ENCODE results near the gene AGO4.

DNA sequence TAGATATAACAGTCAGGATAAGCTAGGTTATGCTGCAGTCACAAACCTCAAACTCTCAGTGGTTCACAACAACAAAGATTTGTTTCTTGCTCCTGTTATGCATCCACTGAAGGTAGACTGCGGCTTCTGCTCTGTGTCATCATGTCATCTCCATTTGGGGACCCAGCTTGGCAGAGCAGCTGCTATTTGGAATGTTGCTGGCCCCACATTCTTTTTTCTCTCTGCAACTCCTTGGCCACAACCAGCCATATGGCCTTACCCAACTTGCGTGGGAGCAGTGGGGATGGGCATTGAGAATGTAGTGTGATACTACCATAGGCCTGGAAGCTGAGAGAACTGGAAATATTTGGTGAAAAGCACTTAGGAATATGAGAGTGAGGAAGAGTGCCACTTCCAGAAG, 26.4 kb downstream of the AGO4 start:
- TF ChIP-seq, protein P1, sequence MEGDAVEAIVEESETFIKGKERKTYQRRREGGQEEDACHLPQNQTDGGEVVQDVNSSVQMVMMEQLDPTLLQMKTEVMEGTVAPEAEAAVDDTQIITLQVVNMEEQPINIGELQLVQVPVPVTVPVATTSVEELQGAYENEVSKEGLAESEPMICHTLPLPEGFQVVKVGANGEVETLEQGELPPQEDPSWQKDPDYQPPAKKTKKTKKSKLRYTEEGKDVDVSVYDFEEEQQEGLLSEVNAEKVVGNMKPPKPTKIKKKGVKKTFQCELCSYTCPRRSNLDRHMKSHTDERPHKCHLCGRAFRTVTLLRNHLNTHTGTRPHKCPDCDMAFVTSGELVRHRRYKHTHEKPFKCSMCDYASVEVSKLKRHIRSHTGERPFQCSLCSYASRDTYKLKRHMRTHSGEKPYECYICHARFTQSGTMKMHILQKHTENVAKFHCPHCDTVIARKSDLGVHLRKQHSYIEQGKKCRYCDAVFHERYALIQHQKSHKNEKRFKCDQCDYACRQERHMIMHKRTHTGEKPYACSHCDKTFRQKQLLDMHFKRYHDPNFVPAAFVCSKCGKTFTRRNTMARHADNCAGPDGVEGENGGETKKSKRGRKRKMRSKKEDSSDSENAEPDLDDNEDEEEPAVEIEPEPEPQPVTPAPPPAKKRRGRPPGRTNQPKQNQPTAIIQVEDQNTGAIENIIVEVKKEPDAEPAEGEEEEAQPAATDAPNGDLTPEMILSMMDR (IDR thresholded peaks at IDR 0.05) = no peak
- TF ChIP-seq RAD21 (conservative IDR thresholded peaks at IDR 0.05 in 1 of 2, IDR thresholded peaks at IDR 0.05 in 1 of 2) (no peak), POLR2A (IDR thresholded peaks at IDR 0.05; ENCODE audit: low read length) (no peak), PHF8 (IDR thresholded peaks at IDR 0.05; ENCODE audit: borderline replicate concordance, low read depth) (no peak), EP300 (IDR thresholded peaks at IDR 0.05) (no peak)
- TF ChIP-seq, protein P2, sequence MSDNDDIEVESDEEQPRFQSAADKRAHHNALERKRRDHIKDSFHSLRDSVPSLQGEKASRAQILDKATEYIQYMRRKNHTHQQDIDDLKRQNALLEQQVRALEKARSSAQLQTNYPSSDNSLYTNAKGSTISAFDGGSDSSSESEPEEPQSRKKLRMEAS (IDR thresholded peaks at IDR 0.05) = no peak
- TF ChIP-seq, protein P3, sequence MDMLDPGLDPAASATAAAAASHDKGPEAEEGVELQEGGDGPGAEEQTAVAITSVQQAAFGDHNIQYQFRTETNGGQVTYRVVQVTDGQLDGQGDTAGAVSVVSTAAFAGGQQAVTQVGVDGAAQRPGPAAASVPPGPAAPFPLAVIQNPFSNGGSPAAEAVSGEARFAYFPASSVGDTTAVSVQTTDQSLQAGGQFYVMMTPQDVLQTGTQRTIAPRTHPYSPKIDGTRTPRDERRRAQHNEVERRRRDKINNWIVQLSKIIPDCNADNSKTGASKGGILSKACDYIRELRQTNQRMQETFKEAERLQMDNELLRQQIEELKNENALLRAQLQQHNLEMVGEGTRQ (IDR thresholded peaks at IDR 0.05) = no peak
- TF ChIP-seq, protein P4, sequence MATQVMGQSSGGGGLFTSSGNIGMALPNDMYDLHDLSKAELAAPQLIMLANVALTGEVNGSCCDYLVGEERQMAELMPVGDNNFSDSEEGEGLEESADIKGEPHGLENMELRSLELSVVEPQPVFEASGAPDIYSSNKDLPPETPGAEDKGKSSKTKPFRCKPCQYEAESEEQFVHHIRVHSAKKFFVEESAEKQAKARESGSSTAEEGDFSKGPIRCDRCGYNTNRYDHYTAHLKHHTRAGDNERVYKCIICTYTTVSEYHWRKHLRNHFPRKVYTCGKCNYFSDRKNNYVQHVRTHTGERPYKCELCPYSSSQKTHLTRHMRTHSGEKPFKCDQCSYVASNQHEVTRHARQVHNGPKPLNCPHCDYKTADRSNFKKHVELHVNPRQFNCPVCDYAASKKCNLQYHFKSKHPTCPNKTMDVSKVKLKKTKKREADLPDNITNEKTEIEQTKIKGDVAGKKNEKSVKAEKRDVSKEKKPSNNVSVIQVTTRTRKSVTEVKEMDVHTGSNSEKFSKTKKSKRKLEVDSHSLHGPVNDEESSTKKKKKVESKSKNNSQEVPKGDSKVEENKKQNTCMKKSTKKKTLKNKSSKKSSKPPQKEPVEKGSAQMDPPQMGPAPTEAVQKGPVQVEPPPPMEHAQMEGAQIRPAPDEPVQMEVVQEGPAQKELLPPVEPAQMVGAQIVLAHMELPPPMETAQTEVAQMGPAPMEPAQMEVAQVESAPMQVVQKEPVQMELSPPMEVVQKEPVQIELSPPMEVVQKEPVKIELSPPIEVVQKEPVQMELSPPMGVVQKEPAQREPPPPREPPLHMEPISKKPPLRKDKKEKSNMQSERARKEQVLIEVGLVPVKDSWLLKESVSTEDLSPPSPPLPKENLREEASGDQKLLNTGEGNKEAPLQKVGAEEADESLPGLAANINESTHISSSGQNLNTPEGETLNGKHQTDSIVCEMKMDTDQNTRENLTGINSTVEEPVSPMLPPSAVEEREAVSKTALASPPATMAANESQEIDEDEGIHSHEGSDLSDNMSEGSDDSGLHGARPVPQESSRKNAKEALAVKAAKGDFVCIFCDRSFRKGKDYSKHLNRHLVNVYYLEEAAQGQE (IDR thresholded peaks at IDR 0.05) = no peak

Data from A549 (cell line).